Muscle layer of colon (tissue), 2 donors: Measurements from ENCODE around the gene CLIP1.
"Not testable (repeated sequence)": the region's sequence is repeated elsewhere in the genome, so short reads cannot be mapped to it uniquely, and the experiment has no call there.

Source experiments
- H3K27ac ChIP-seq: one replicate; pipeline ENCODE4 v1.7.0; 2013; ENCODE audit warnings: low read depth, mild to moderate bottlenecking, low read length, moderate library complexity
- H3K27me3 ChIP-seq, 2 donors: one replicate each; pipeline ENCODE4 v1.7.0; 2013; ENCODE audit warnings: low read length in 2 of 2, mild to moderate bottlenecking in 2 of 2; ENCODE audit not compliant: insufficient read depth in 2 of 2, control insufficient read depth in 1 of 2
- H3K36me3 ChIP-seq: one replicate; pipeline ENCODE4 v1.7.0; 2013; ENCODE audit warnings: mild to moderate bottlenecking, low read length; ENCODE audit not compliant: insufficient read depth
- H3K4me1 ChIP-seq: one replicate; pipeline ENCODE4 v1.7.0; 2013; ENCODE audit warnings: mild to moderate bottlenecking, low read length; ENCODE audit not compliant: insufficient read depth
- H3K4me3 ChIP-seq, 2 donors: one replicate each; pipeline ENCODE4 v1.7.0; 2013; ENCODE audit warnings: low read length in 2 of 2, low read depth in 1 of 2, mild to moderate bottlenecking in 1 of 2, moderate library complexity in 1 of 2
- H3K9ac ChIP-seq: one replicate; pipeline ENCODE4 v1.7.0; 2013; ENCODE audit warnings: low read length
- H3K9me3 ChIP-seq: one replicate; pipeline ENCODE4 v1.7.0; 2013; ENCODE audit warnings: mild to moderate bottlenecking, low read length
- donor health status: abdominal sarcoma.
- donor health status: Adenocarcinoma of cecum.

CLIP1 gene

DNA sequence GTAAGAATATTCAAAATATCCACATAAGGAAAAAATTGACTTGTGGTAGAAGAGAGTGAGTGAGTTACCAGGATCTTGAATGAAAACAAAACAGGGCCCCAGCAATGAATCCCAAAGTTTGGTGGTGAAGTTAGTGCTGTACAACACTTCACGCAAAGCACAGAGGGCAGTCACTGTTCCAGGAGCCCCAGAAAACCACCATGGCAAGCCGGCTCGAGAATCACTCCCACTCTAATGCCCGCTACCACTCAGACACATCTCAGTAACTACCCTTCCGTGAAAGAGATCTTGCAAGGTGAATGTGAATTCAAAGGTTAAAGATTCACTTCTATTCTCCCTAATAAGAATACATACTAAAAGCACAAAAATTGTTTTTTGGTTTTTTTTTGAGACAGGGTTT is 30.1 kb downstream of the CLIP1 start:
- no peak overlapping the region for H3K27ac ChIP-seq
- no peak overlapping the region for H3K9ac ChIP-seq
- H3K9me3 ChIP-seq = no peaks in the 10 kb centered on the region
- no peaks in the 10 kb centered on the region for H3K27me3 ChIP-seq
- H3K4me3 ChIP-seq = no peak overlapping the region
- H3K4me1 ChIP-seq = peaks cover 15% of the 10 kb centered on the region
- H3K36me3 ChIP-seq = no peaks in the 10 kb centered on the region

- H3K9me3 ChIP-seq = no peaks in the 10 kb centered on the region
- no peaks in the 10 kb centered on the region for H3K36me3 ChIP-seq
- H3K9ac ChIP-seq = no peak overlapping the region
- H3K27ac ChIP-seq = no peak overlapping the region
- peaks cover 6% of the 10 kb centered on the region for H3K4me1 ChIP-seq
- H3K27me3 ChIP-seq = no peaks in the 10 kb centered on the region
- no peak overlapping the region for H3K4me3 ChIP-seq
Observed at GRCh38 chr12:122389677-122390076, 32.8 kb downstream of the CLIP1 start.

DNA sequence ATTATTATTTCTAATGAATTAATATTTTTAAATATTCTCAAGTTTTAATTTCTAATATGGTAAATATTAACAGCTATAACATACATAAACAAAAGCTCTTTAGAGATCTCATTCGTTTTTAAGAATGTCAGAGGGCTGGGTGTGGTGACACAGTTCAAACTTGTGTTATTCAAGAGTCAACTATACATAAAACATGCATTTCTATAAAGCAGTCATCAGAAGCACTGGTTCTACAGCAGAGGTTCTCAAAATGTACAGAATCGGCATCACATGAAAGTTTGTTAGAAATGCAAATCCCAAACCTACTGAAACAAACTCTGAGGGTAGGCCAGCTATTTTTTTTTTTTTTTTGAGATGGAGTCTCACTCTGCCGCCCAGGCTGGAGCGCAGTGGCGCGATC is 34.6 kb downstream of the CLIP1 start:
- Histone ChIP-seq H3K4me1 (peaks cover 16% of the 10 kb centered on the region), H3K36me3 (no peaks in the 10 kb centered on the region), H3K4me3 (no peak overlapping the region), H3K27me3 (no peaks in the 10 kb centered on the region), H3K27ac (no peak overlapping the region), H3K9ac (no peak overlapping the region), H3K9me3 (no peaks in the 10 kb centered on the region)

- Histone ChIP-seq H3K9me3 (no peaks in the 10 kb centered on the region), H3K4me1 (peaks cover 33% of the 10 kb centered on the region), H3K27ac (peak overlapping the region; percentile 19)
Observed at GRCh38 chr12:122385171-122386016, 37.1 kb downstream of the CLIP1 start.

GRCh38 chr12:122382919-122383350 is 39.5 kb downstream of the CLIP1 start:
- Histone ChIP-seq H3K27me3 (no peaks in the 10 kb centered on the region), H3K4me1 (peaks cover 32% of the 10 kb centered on the region), H3K4me3 (peak overlapping the region in 1 of 2 donors; percentile 5), H3K9me3 (no peaks in the 10 kb centered on the region), H3K27ac (peak overlapping the region; percentile 36), H3K36me3 (peaks cover 20% of the 10 kb centered on the region), H3K9ac (no peak overlapping the region)

More at GRCh38 chr12:122385171-122386016, 37.1 kb downstream of the CLIP1 start:
- H3K36me3 ChIP-seq = peaks cover 6% of the 10 kb centered on the region
- H3K9ac ChIP-seq = no peak overlapping the region
- H3K4me3 ChIP-seq = no peak overlapping the region
- no peaks in the 10 kb centered on the region for H3K27me3 ChIP-seq

- no peak overlapping the region for H3K4me3 ChIP-seq
- H3K27me3 ChIP-seq = no peaks in the 10 kb centered on the region
- no peak overlapping the region for H3K27ac ChIP-seq
- H3K9me3 ChIP-seq = no peaks in the 10 kb centered on the region
- no peak overlapping the region for H3K9ac ChIP-seq
- H3K4me1 ChIP-seq = peaks cover 32% of the 10 kb centered on the region
- peaks cover 27% of the 10 kb centered on the region for H3K36me3 ChIP-seq
Observed at GRCh38 chr12:122381021-122381420, 41.4 kb downstream of the CLIP1 start.

- not testable (repeated sequence) for H3K9ac ChIP-seq, H3K4me3 ChIP-seq, H3K9me3 ChIP-seq, H3K27ac ChIP-seq, H3K27me3 ChIP-seq
- peaks cover 32% of the 10 kb centered on the region for H3K36me3 ChIP-seq
- peaks cover 24% of the 10 kb centered on the region for H3K4me1 ChIP-seq
Observed at GRCh38 chr12:122376751-122377150, 45.7 kb downstream of the CLIP1 start.

DNA sequence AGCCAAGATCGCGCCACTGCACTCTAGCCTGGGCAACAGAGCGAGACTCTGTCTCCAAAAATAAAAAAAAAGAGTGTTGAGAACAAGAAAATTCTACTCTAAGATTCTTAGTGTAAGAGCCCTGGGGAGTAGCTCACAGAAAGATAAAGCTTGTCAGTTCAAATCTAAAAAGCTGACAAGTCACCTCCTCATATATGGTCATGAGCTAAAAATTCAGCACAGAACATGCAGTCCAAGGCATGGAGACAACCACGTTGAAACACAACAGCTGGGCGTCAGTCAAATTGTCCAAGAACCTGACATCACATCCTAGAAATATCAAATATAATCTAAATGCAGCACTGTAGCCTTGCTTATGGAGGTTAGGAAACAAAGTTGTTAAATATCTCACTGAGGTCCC is 47.8 kb downstream of the CLIP1 start:
- H3K36me3 ChIP-seq = peaks cover 26% of the 10 kb centered on the region
- H3K27me3 ChIP-seq = no peaks in the 10 kb centered on the region
- H3K9me3 ChIP-seq = no peaks in the 10 kb centered on the region
- no peak overlapping the region for H3K9ac ChIP-seq
- H3K4me3 ChIP-seq = no peak overlapping the region
- H3K27ac ChIP-seq = peak overlapping the region; percentile 27
- peaks cover 31% of the 10 kb centered on the region for H3K4me1 ChIP-seq

- Histone ChIP-seq H3K27me3 (no peaks in the 10 kb centered on the region), H3K4me3 (no peak overlapping the region), H3K36me3 (peaks cover 6% of the 10 kb centered on the region), H3K27ac (no peak overlapping the region), H3K9ac (no peak overlapping the region), H3K9me3 (no peaks in the 10 kb centered on the region), H3K4me1 (peaks cover 57% of the 10 kb centered on the region)
Observed at GRCh38 chr12:122371475-122372045, 50.9 kb downstream of the CLIP1 start.

DNA sequence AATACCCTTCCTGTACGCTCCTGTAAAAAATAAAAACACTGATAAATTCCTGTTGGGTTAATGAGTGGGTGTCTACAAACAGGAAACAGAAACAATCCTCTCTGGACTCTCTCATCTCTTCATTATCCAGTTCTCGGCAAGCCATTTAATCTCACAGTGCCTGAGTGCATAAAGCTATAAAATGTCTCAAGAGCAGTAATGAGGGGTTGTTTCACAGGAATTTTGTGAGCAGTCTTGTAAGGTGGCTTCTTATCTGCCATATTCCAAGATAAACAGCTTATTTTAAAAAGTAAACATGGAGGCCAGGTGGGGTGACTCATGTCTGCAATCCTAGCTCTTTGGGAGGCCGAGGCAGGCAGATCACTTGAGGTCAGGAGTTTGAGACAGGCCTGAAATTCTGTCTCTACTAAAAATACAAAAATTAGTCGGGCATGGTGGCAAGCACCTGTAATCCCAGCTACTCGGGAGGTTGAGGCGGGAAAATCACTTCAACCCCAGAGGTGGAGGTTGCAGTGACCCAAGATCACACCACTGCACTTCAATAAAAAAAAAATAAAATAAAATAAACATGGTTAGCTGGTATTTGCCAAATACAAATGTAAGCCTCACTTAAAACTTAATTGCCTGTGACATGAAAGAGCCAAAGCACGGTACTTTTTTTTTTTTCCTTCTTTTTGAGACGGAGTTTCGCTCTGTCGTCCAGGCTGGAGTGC is 54.0 kb downstream of the CLIP1 start:
- Histone ChIP-seq H3K4me1 (peaks cover 49% of the 10 kb centered on the region), H3K27ac (peak overlapping the region; percentile 76), H3K4me3 (peak overlapping the region in 1 of 2 donors; percentile 1), H3K9ac (no peak overlapping the region), H3K27me3 (no peaks in the 10 kb centered on the region), H3K9me3 (no peaks in the 10 kb centered on the region), H3K36me3 (peaks cover 3% of the 10 kb centered on the region)

DNA sequence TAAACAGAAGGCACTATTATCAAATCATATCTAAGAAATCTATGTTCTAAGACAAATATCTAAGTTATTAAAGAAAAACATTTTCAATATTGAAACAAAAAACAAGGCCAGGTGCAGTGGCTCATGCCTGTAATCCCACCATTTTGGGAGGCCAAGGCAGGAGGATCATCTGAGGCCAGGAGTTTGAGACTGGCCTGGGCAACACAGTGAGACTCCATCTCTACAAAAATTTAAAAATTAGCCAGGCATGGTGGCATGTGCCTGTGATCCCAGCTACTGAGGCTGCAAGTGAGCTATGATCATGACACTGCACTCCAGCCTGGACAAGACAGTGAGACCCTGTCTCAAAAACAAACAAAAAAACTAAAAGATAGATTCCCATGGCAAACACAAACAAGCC is 54.8 kb downstream of the CLIP1 start:
- Histone ChIP-seq H3K27ac (peak overlapping the region; percentile 76), H3K4me1 (peaks cover 49% of the 10 kb centered on the region)
- H3K4me3 ChIP-seq, H3K9ac ChIP-seq, H3K36me3 ChIP-seq, H3K27me3 ChIP-seq, H3K9me3 ChIP-seq: not testable (repeated sequence)
